HL-60 (cell line): ENCODE data around the gene AK8.

Source experiments
- CTCF ChIP-seq: IDR thresholded peaks from one replicate; pipeline ENCODE4 v1.5.1; 2011; ENCODE audit warnings: low read length, control low read depth, inconsistent platforms; ENCODE audit not compliant: insufficient read depth
- POLR2AphosphoS5 ChIP-seq: IDR thresholded peaks from 2 replicates; pipeline ENCODE4 v1.6.1; 2012; ENCODE audit warnings: low read depth

- TF ChIP-seq CTCF (no peak), POLR2AphosphoS5 (no peak)
These were observed 104.2 kb downstream of the AK8 start for GRCh38 chr9:132773764-132774339.
